ENCODE results near the gene ACBD4.

The ACBD4 gene

GRCh38 chr17:45128331-45128730 is 7.2 kb upstream of the ACBD4 start:
- no peaks in the 10 kb centered on the region for H3K36me3 ChIP-seq (ENCODE audit: control insufficient read depth, insufficient read depth, low read length)
- no peaks in the 10 kb centered on the region; the same call in none of the 2 replicates for H3K27me3 ChIP-seq (replicated peaks; ENCODE audit: control insufficient read depth, insufficient read depth, low read length)
- H3K4me3 ChIP-seq (replicated peaks; ENCODE audit: low read depth, low read length): no peak overlapping the region
- DNase-seq (ENCODE audit: extremely low read depth, insufficient read length): no peak
- TF ChIP-seq, protein P1, sequence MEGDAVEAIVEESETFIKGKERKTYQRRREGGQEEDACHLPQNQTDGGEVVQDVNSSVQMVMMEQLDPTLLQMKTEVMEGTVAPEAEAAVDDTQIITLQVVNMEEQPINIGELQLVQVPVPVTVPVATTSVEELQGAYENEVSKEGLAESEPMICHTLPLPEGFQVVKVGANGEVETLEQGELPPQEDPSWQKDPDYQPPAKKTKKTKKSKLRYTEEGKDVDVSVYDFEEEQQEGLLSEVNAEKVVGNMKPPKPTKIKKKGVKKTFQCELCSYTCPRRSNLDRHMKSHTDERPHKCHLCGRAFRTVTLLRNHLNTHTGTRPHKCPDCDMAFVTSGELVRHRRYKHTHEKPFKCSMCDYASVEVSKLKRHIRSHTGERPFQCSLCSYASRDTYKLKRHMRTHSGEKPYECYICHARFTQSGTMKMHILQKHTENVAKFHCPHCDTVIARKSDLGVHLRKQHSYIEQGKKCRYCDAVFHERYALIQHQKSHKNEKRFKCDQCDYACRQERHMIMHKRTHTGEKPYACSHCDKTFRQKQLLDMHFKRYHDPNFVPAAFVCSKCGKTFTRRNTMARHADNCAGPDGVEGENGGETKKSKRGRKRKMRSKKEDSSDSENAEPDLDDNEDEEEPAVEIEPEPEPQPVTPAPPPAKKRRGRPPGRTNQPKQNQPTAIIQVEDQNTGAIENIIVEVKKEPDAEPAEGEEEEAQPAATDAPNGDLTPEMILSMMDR (IDR thresholded peaks at IDR 0.05; ENCODE audit: insufficient read depth, low read length, poor library complexity, severe bottlenecking): no peak

GRCh38 chr17:45128989-45129388 is 6.5 kb upstream of the ACBD4 start:
- TF ChIP-seq, protein P1 (IDR thresholded peaks at IDR 0.05; ENCODE audit: insufficient read depth, low read length, poor library complexity, severe bottlenecking): no peak
- H3K36me3 ChIP-seq (ENCODE audit: control insufficient read depth, insufficient read depth, low read length): no peaks in the 10 kb centered on the region
- H3K4me3 ChIP-seq (replicated peaks; ENCODE audit: low read depth, low read length): no peak overlapping the region
- DNase-seq (ENCODE audit: extremely low read depth, insufficient read length): no peak
- H3K27me3 ChIP-seq (replicated peaks; ENCODE audit: control insufficient read depth, insufficient read depth, low read length): no peaks in the 10 kb centered on the region; the same call in none of the 2 replicates

DNA sequence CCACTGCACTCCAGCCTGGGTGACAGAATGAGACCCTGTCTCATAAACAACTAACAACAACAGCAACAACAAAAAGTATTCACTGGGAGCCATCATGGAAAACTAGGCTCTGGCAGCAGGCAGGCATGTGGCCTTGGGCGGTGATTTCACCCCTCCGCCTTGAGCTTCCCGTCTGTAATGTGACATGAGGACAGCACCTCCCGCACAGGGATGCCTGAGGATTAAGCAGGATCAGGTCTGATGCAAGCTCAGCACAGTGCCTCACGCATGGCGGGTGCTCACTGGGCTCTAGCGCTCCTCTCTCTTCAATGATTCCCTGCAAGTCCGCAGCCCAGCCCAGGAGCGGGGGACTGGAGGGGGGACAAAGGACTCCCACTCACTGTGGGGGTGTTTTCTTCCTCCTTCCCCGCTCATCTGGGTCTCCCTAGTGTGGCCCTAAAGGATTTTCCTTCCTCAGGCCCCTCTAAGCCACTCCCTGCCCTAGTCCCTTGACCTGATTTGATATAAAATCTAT is 6.0 kb upstream of the ACBD4 start:
- DNase-seq (ENCODE audit: extremely low read depth, insufficient read length): no peak
- Histone ChIP-seq H3K4me3 (replicated peaks; ENCODE audit: low read depth, low read length) (no peak overlapping the region), H3K27me3 (replicated peaks; ENCODE audit: control insufficient read depth, insufficient read depth, low read length) (no peaks in the 10 kb centered on the region; the same call in none of the 2 replicates), H3K36me3 (ENCODE audit: control insufficient read depth, insufficient read depth, low read length) (no peaks in the 10 kb centered on the region)
- TF ChIP-seq, protein P1 (IDR thresholded peaks at IDR 0.05; ENCODE audit: insufficient read depth, low read length, poor library complexity, severe bottlenecking): no peak

DNA sequence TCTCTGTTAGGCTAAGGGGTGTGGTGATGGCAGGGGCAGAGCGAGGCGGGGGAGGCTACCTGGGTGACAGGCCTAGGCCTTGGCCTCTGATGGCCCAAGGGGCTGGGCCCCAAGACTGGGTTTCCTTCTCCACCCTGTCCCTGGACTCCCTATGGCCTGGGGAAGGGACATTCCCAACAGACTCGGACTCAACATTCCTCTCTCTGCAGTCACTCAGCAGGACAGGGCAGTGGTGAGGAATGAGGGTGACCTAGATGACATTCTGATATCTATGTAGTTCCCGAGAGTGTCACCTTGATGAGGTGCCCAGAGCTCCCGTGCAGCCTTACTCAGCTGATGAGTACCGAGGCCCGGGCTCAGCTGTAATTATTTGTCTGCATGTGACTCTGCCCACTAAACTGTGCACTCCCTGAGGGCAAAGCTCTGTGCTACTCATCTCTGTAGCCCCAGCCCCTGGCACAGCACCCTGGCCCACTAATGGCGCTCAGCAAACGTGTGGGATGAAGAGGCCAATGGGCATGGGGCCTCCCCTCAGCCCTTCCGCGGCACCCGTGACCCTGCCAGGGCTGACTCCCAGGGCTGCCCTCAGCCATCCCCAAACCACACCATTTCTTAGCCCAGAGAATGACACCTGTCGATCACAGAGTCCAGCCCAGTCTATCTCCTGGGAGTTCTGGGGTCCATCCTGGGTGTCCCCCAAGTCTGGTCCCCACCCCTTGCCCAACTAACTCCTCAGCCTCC is 5.4 kb upstream of the ACBD4 start:
- no peak for DNase-seq (ENCODE audit: extremely low read depth, insufficient read length)
- Histone ChIP-seq H3K4me3 (replicated peaks; ENCODE audit: low read depth, low read length) (no peak overlapping the region), H3K27me3 (replicated peaks; ENCODE audit: control insufficient read depth, insufficient read depth, low read length) (no peaks in the 10 kb centered on the region; the same call in none of the 2 replicates), H3K36me3 (ENCODE audit: control insufficient read depth, insufficient read depth, low read length) (no peaks in the 10 kb centered on the region)
- TF ChIP-seq, protein P1 (IDR thresholded peaks at IDR 0.05; ENCODE audit: insufficient read depth, low read length, poor library complexity, severe bottlenecking): no peak

- Histone ChIP-seq H3K4me3 (replicated peaks; ENCODE audit: low read depth, low read length) (no peak overlapping the region), H3K36me3 (ENCODE audit: control insufficient read depth, insufficient read depth, low read length) (no peaks in the 10 kb centered on the region), H3K27me3 (replicated peaks; ENCODE audit: control insufficient read depth, insufficient read depth, low read length) (no peaks in the 10 kb centered on the region; the same call in none of the 2 replicates)
- DNase-seq (ENCODE audit: extremely low read depth, insufficient read length): no peak
- TF ChIP-seq, protein P1 (IDR thresholded peaks at IDR 0.05; ENCODE audit: insufficient read depth, low read length, poor library complexity, severe bottlenecking): no peak
These were observed 4.5 kb upstream of the ACBD4 start for GRCh38 chr17:45130681-45131615.
